ENCODE data around the gene SLC25A10.
"Not testable (repeated sequence)": the region's sequence is repeated elsewhere in the genome, so short reads cannot be mapped to it uniquely, and the experiment has no call there.

SLC25A10 gene

GRCh38 chr17:81722184-81723120, 10.4 kb downstream of the SLC25A10 start:
- H3K4me3 Mint-ChIP-seq: no peak overlapping the region
- peaks cover 34% of the 10 kb centered on the region for H3K27me3 Mint-ChIP-seq
- no peak for DNase-seq
- H3K27ac Mint-ChIP-seq: no peak overlapping the region
- peaks cover 5% of the 10 kb centered on the region for H3K4me1 Mint-ChIP-seq
- peak; percentile 48 for ATAC-seq
- H3K9me3 Mint-ChIP-seq: no peaks in the 10 kb centered on the region

- H3K4me3 Mint-ChIP-seq: no peak overlapping the region
- ATAC-seq: no peak
- no peak overlapping the region for H3K27ac Mint-ChIP-seq
- peaks cover 37% of the 10 kb centered on the region for H3K27me3 Mint-ChIP-seq
- no peaks in the 10 kb centered on the region for H3K9me3 Mint-ChIP-seq
- peaks cover 5% of the 10 kb centered on the region for H3K4me1 Mint-ChIP-seq
- no peak for DNase-seq
These were observed 11.6 kb downstream of the SLC25A10 start for GRCh38 chr17:81723651-81724209.

- no peak overlapping the region for H3K27ac Mint-ChIP-seq
- H3K4me3 Mint-ChIP-seq: no peak overlapping the region
- no peaks in the 10 kb centered on the region for H3K9me3 Mint-ChIP-seq
- peaks cover 43% of the 10 kb centered on the region for H3K27me3 Mint-ChIP-seq
- peaks cover 5% of the 10 kb centered on the region for H3K4me1 Mint-ChIP-seq
- DNase-seq (no peak), ATAC-seq (no peak)
These were observed 13.4 kb downstream of the SLC25A10 start for GRCh38 chr17:81725439-81725838.

GRCh38 chr17:81726004-81726403, 13.9 kb downstream of the SLC25A10 start:
- Mint-ChIP-seq H3K9me3 (no peaks in the 10 kb centered on the region), H3K27ac (no peak overlapping the region)
- no peak for ATAC-seq

GRCh38 chr17:81727324-81728031, 15.4 kb downstream of the SLC25A10 start:
- Mint-ChIP-seq H3K4me3 (no peak overlapping the region), H3K27ac (no peak overlapping the region), H3K27me3 (peaks cover 63% of the 10 kb centered on the region), H3K4me1 (peaks cover 5% of the 10 kb centered on the region), H3K9me3 (no peaks in the 10 kb centered on the region)
- ATAC-seq: no peak
- no peak for DNase-seq

More at GRCh38 chr17:81726004-81726403, 13.9 kb downstream of the SLC25A10 start:
- DNase-seq: no peak
- Mint-ChIP-seq H3K4me3 (no peak overlapping the region), H3K27me3 (peaks cover 49% of the 10 kb centered on the region), H3K4me1 (peaks cover 5% of the 10 kb centered on the region)

- DNase-seq (peak; percentile 68 to 78), ATAC-seq (peak; percentile 92)
- H3K27me3 Mint-ChIP-seq: peaks cover 87% of the 10 kb centered on the region
These were observed 21.7 kb downstream of the SLC25A10 start for GRCh38 chr17:81733507-81734404.

GRCh38 chr17:81734405-81735263, 22.6 kb downstream of the SLC25A10 start:
- H3K27ac Mint-ChIP-seq: peak overlapping the region in 1 of 2 donors; percentile 12
- peaks cover 96% of the 10 kb centered on the region for H3K27me3 Mint-ChIP-seq
- no peak overlapping the region for H3K4me3 Mint-ChIP-seq
- DNase-seq (no peak), ATAC-seq (no peak)
- H3K4me1 Mint-ChIP-seq: peaks cover 20% of the 10 kb centered on the region
- no peaks in the 10 kb centered on the region for H3K9me3 Mint-ChIP-seq

More at GRCh38 chr17:81733507-81734404, 21.7 kb downstream of the SLC25A10 start:
- H3K27ac Mint-ChIP-seq: peak overlapping the region in 1 of 2 donors; percentile 27
- H3K9me3 Mint-ChIP-seq: no peaks in the 10 kb centered on the region
- H3K4me3 Mint-ChIP-seq: no peak overlapping the region
- H3K4me1 Mint-ChIP-seq: peaks cover 20% of the 10 kb centered on the region

GRCh38 chr17:81735264-81736102, 23.4 kb downstream of the SLC25A10 start:
- H3K4me1 Mint-ChIP-seq: peaks cover 20% of the 10 kb centered on the region
- peak; percentile 10 for ATAC-seq
- H3K9me3 Mint-ChIP-seq: no peaks in the 10 kb centered on the region
- peak overlapping the region; percentile 53 to 69 for H3K4me3 Mint-ChIP-seq
- no peak for DNase-seq
- peak overlapping the region in 1 of 2 donors; percentile 44 for H3K27ac Mint-ChIP-seq
- peaks cover 95% of the 10 kb centered on the region for H3K27me3 Mint-ChIP-seq

- ATAC-seq (no peak), DNase-seq (no peak)
- H3K27me3 Mint-ChIP-seq: peaks cover 89% of the 10 kb centered on the region
- H3K9me3 Mint-ChIP-seq: no peaks in the 10 kb centered on the region
- peaks cover 25% of the 10 kb centered on the region for H3K4me1 Mint-ChIP-seq
- H3K27ac Mint-ChIP-seq: no peak overlapping the region
- H3K4me3 Mint-ChIP-seq: no peak overlapping the region
These were observed 26.1 kb downstream of the SLC25A10 start for GRCh38 chr17:81737947-81738800.

GRCh38 chr17:81738801-81739393, 26.8 kb downstream of the SLC25A10 start:
- no peak for DNase-seq
- H3K27me3 Mint-ChIP-seq: peaks cover 82% of the 10 kb centered on the region
- ATAC-seq: no peak
- H3K9me3 Mint-ChIP-seq: no peaks in the 10 kb centered on the region
- no peak overlapping the region for H3K27ac Mint-ChIP-seq
- H3K4me1 Mint-ChIP-seq: peaks cover 19% of the 10 kb centered on the region
- no peak overlapping the region for H3K4me3 Mint-ChIP-seq

GRCh38 chr17:81739593-81739992, 27.5 kb downstream of the SLC25A10 start:
- DNase-seq, H3K27ac Mint-ChIP-seq, H3K9me3 Mint-ChIP-seq, ATAC-seq, H3K4me3 Mint-ChIP-seq: not testable (repeated sequence)
- peaks cover 75% of the 10 kb centered on the region for H3K27me3 Mint-ChIP-seq
- peaks cover 17% of the 10 kb centered on the region for H3K4me1 Mint-ChIP-seq

GRCh38 chr17:81740395-81740961, 28.4 kb downstream of the SLC25A10 start:
- DNase-seq: no peak
- no peaks in the 10 kb centered on the region for H3K9me3 Mint-ChIP-seq
- H3K27ac Mint-ChIP-seq: no peak overlapping the region
- H3K4me1 Mint-ChIP-seq: peaks cover 14% of the 10 kb centered on the region
- peak; percentile 26 for ATAC-seq
- peaks cover 66% of the 10 kb centered on the region for H3K27me3 Mint-ChIP-seq
- no peak overlapping the region for H3K4me3 Mint-ChIP-seq

Measured in stimulated activated naive CD8-positive, alpha-beta T cell treated with anti-CD3 and anti-CD28 coated beads, Interleukin-15, amount 100 ng/mL, for 72 hours (primary cell).